ENCODE results near the gene DPYD. TPM values are rescaled to one million over a fixed set of nuclear protein-coding genes. Genes with fewer than 3 reads are reported as not detected.

DPYD gene
- total and polyA plus RNA-seq, 9 donors = 17.2 to 45.9 (median 38.7) TPM

GRCh38 chr1:97077221-97077620 is 843.6 kb downstream of the DPYD start:
- Histone ChIP-seq H3K27me3 (no peaks in the 10 kb centered on the region), H3K9me3 (no peaks in the 10 kb centered on the region), H3K4me3 (no peak overlapping the region), H3K36me3 (no peaks in the 10 kb centered on the region), H3K27ac (no peak overlapping the region), H3K4me1 (ENCODE audit: insufficient read depth) (no peaks in the 10 kb centered on the region)
- TF ChIP-seq POLR2A (IDR thresholded peaks at IDR 0.05) (no peak), EP300 (IDR thresholded peaks at IDR 0.05) (no peak), CTCF (IDR thresholded peaks at IDR 0.05) (no peak)
- intact Hi-C loops (cut with DNase I) = no loop called here
- DNase-seq = no peak
- 47 to 71% (median 68%) methylated on average over 2 of the region's 2 CpGs for WGBS, 3 donors

GRCh38 chr1:97074771-97075170 is 846.1 kb downstream of the DPYD start:
- intact Hi-C loops (cut with DNase I) = no loop called here
- H3K4me1 ChIP-seq (ENCODE audit: insufficient read depth) = no peaks in the 10 kb centered on the region

GRCh38 chr1:97073936-97074335 is 846.9 kb downstream of the DPYD start:
- Histone ChIP-seq H3K36me3 (no peaks in the 10 kb centered on the region), H3K27me3 (no peaks in the 10 kb centered on the region), H3K27ac (no peak overlapping the region), H3K4me3 (no peak overlapping the region), H3K9me3 (no peaks in the 10 kb centered on the region), H3K4me1 (ENCODE audit: insufficient read depth) (no peaks in the 10 kb centered on the region)
- no peak for DNase-seq
- TF ChIP-seq POLR2A (IDR thresholded peaks at IDR 0.05) (no peak), CTCF (IDR thresholded peaks at IDR 0.05) (no peak), EP300 (IDR thresholded peaks at IDR 0.05) (no peak)
- 35 to 44% (median 44%) methylated on average over 2 of the region's 2 CpGs for WGBS, 3 donors
- intact Hi-C loops (cut with DNase I) = no loop called here

More at GRCh38 chr1:97074771-97075170, 846.1 kb downstream of the DPYD start:
- H3K27ac ChIP-seq = no peak overlapping the region
- H3K27me3 ChIP-seq = no peaks in the 10 kb centered on the region
- TF ChIP-seq EP300 (IDR thresholded peaks at IDR 0.05) (no peak), POLR2A (IDR thresholded peaks at IDR 0.05) (no peak), CTCF (IDR thresholded peaks at IDR 0.05) (no peak)
- H3K9me3 ChIP-seq = no peaks in the 10 kb centered on the region
- no peak for DNase-seq
- WGBS, 3 donors = 77 to 84% (median 81%) methylated on average over 2 of the region's 2 CpGs
- H3K4me3 ChIP-seq = no peak overlapping the region
- no peaks in the 10 kb centered on the region for H3K36me3 ChIP-seq

GRCh38 chr1:97073169-97073568 is 847.7 kb downstream of the DPYD start:
- no peaks in the 10 kb centered on the region for H3K4me1 ChIP-seq (ENCODE audit: insufficient read depth)
- no peak for DNase-seq
- no peak overlapping the region for H3K4me3 ChIP-seq
- H3K36me3 ChIP-seq = no peaks in the 10 kb centered on the region
- TF ChIP-seq CTCF (IDR thresholded peaks at IDR 0.05) (no peak), POLR2A (IDR thresholded peaks at IDR 0.05) (no peak), EP300 (IDR thresholded peaks at IDR 0.05) (no peak)
- no peak overlapping the region for H3K27ac ChIP-seq
- no peaks in the 10 kb centered on the region for H3K9me3 ChIP-seq
- H3K27me3 ChIP-seq = no peaks in the 10 kb centered on the region
- intact Hi-C loops (cut with DNase I) = no loop called here

GRCh38 chr1:97071173-97071572 is 849.7 kb downstream of the DPYD start:
- TF ChIP-seq POLR2A (IDR thresholded peaks at IDR 0.05) (no peak), CTCF (IDR thresholded peaks at IDR 0.05) (no peak), EP300 (IDR thresholded peaks at IDR 0.05) (no peak)
- DNase-seq = no peak
- Histone ChIP-seq H3K27ac (no peak overlapping the region), H3K4me3 (no peak overlapping the region), H3K36me3 (no peaks in the 10 kb centered on the region), H3K27me3 (no peaks in the 10 kb centered on the region), H3K9me3 (no peaks in the 10 kb centered on the region), H3K4me1 (ENCODE audit: insufficient read depth) (no peaks in the 10 kb centered on the region)
- intact Hi-C loops (cut with DNase I) = no loop called here
- 70 to 73% (median 70%) methylated on average over 3 of the region's 3 CpGs for WGBS, 3 donors

Data from ovary (tissue), 9 donors.